Gastroesophageal sphincter (tissue), 4 donors: ENCODE results near the gene COX11. TPM values are rescaled to one million over a fixed set of nuclear protein-coding genes. Genes with fewer than 3 reads are reported as not detected.

Experiments
- ATAC-seq: fragments of 150-250 bp; one replicate; pipeline ENCODE4 v1.9.1; 2016; ENCODE audit warnings: mild to moderate bottlenecking, moderate library complexity
- H3K27ac ChIP-seq, 4 donors: fragments of 200-600 bp; sonication (generic) in 3 of 4; 1 replicate in 3 of 4; 2 replicates in 1 of 4; pipeline ENCODE4 v1.5.1; 2016 to 2019
- H3K27me3 ChIP-seq: fragments of 200-600 bp; sonication (generic); one replicate; pipeline ENCODE4 v1.5.1; 2019
- H3K36me3 ChIP-seq, 2 donors: fragments of 200-600 bp; sonication (generic); one replicate each; pipeline ENCODE4 v1.5.1; 2019; ENCODE audit warnings: control low read depth in 1 of 2
- H3K4me1 ChIP-seq, 3 donors: fragments of 200-600 bp; sonication (generic); 1 replicate in 2 of 3; 2 replicates in 1 of 3; pipeline ENCODE4 v1.5.1; 2016 to 2019; ENCODE audit warnings: control low read depth in 2 of 3
- H3K4me3 ChIP-seq, 2 donors: fragments of 200-600 bp; sonication (generic); one replicate each; pipeline ENCODE4 v1.5.1; 2019; ENCODE audit warnings: mild to moderate bottlenecking in 1 of 2, moderate library complexity in 1 of 2
- H3K9me3 ChIP-seq, 3 donors: fragments of 200-600 bp; sonication (generic); one replicate each; pipeline ENCODE4 v1.5.1; 2017 to 2019; ENCODE audit warnings: control low read depth in 2 of 3
- CTCF ChIP-seq, 4 experiments: fragments of 200-600 bp in 2 of 4; fragments of 450-650 bp in 2 of 4; sonication (generic) in 1 of 4; IDR thresholded peaks; one replicate each; pipeline ENCODE4 v1.5.1; 2017 to 2019; ENCODE audit warnings: antibody characterized with exemption in 4 of 4, mild to moderate bottlenecking in 2 of 4, moderate library complexity in 2 of 4
- EP300 ChIP-seq: sonication (generic); formaldehyde crosslinking; IDR thresholded peaks from one replicate; pipeline ENCODE4 v1.6.1; 2017; ENCODE audit warnings: antibody characterized with exemption, mild to moderate bottlenecking
- POLR2A ChIP-seq, 2 donors: fragments of 450-650 bp; IDR thresholded peaks; one replicate each; pipeline ENCODE4 v1.6.1; 2017; ENCODE audit warnings: antibody characterized with exemption in 2 of 2, mild to moderate bottlenecking in 2 of 2, moderate library complexity in 1 of 2
- POLR2AphosphoS5 ChIP-seq: sonication (generic); formaldehyde crosslinking; IDR thresholded peaks from one replicate; pipeline ENCODE4 v1.6.1; 2017; ENCODE audit warnings: antibody characterized with exemption
- WGBS, 2 donors: methylation state at CpG; one replicate each; pipeline ENCODE4 v1.1.5; 2018; ENCODE audit warnings: low coverage in 1 of 2; 5-methylcytosine and 5-hydroxymethylcytosine counted together
- total RNA-seq, 4 donors: library from RNA; depleted of rRNA; stranded (reverse); fragments of >200 nt; gene quantifications; one replicate each; pipeline ENCODE4 v1.1.0, GENCODE V29; 2016

The COX11 gene
- total RNA-seq, 4 donors from 2014 or later = 71.1 to 115 (median 108) TPM

GRCh38 chr17:54935471-54935870 lies 33.0 kb downstream of the COX11 start:
- no peak overlapping the region for H3K4me3 ChIP-seq
- H3K27ac ChIP-seq = no peak overlapping the region
- H3K9me3 ChIP-seq = no peaks in the 10 kb centered on the region
- peaks cover 0 to 88% of the 10 kb centered on the region in 2 donors for H3K36me3 ChIP-seq
- H3K27me3 ChIP-seq = no peaks in the 10 kb centered on the region
- 87 to 94% methylated on average over 5 of the region's 5 CpGs for WGBS, 2 donors
- H3K4me1 ChIP-seq = no peaks in the 10 kb centered on the region
- TF ChIP-seq POLR2A (IDR thresholded peaks at IDR 0.05) (no peak), EP300 (no peak), POLR2AphosphoS5 (no peak), CTCF (IDR thresholded peaks at IDR 0.05) (no peak)
- no peak for ATAC-seq

GRCh38 chr17:54933921-54934320 lies 34.5 kb downstream of the COX11 start:
- 66 to 89% methylated on average over 3 of the region's 3 CpGs for WGBS, 2 donors

GRCh38 chr17:54932711-54933110 lies 35.7 kb downstream of the COX11 start:
- Histone ChIP-seq H3K4me1 (no peaks in the 10 kb centered on the region), H3K9me3 (no peaks in the 10 kb centered on the region), H3K36me3 (peaks cover 0 to 85% of the 10 kb centered on the region in 2 donors), H3K27me3 (no peaks in the 10 kb centered on the region), H3K4me3 (no peak overlapping the region), H3K27ac (no peak overlapping the region)
- TF ChIP-seq POLR2AphosphoS5 = no peak
- TF ChIP-seq POLR2A (IDR thresholded peaks at IDR 0.05) = no peak
- no peak for TF ChIP-seq EP300
- no peak for TF ChIP-seq CTCF (IDR thresholded peaks at IDR 0.05)
- WGBS, 2 donors = 100% methylated on average over 1 of the region's 1 CpG; no CpG with 5 or more reads in 1 of the 2 donors
- ATAC-seq = no peak

More at GRCh38 chr17:54933921-54934320, 34.5 kb downstream of the COX11 start:
- no peaks in the 10 kb centered on the region for H3K27me3 ChIP-seq
- TF ChIP-seq EP300 = no peak
- no peak for TF ChIP-seq CTCF (IDR thresholded peaks at IDR 0.05)
- no peak for TF ChIP-seq POLR2A (IDR thresholded peaks at IDR 0.05)
- TF ChIP-seq POLR2AphosphoS5 = no peak
- H3K27ac ChIP-seq = no peak overlapping the region
- H3K9me3 ChIP-seq = no peaks in the 10 kb centered on the region
- peaks cover 0 to 85% of the 10 kb centered on the region in 2 donors for H3K36me3 ChIP-seq
- ATAC-seq = no peak
- no peak overlapping the region for H3K4me3 ChIP-seq
- no peaks in the 10 kb centered on the region for H3K4me1 ChIP-seq

GRCh38 chr17:54927525-54927924 lies 40.9 kb downstream of the COX11 start:
- 73 to 79% methylated on average over 3 of the region's 3 CpGs for WGBS, 2 donors
- H3K27me3 ChIP-seq = no peaks in the 10 kb centered on the region
- no peak overlapping the region for H3K4me3 ChIP-seq
- no peaks in the 10 kb centered on the region for H3K4me1 ChIP-seq
- H3K27ac ChIP-seq = no peak overlapping the region
- H3K36me3 ChIP-seq = peaks cover 0 to 56% of the 10 kb centered on the region in 2 donors
- TF ChIP-seq EP300 (no peak), CTCF (IDR thresholded peaks at IDR 0.05) (no peak), POLR2AphosphoS5 (no peak), POLR2A (IDR thresholded peaks at IDR 0.05) (no peak)
- no peaks in the 10 kb centered on the region for H3K9me3 ChIP-seq
- ATAC-seq = no peak

- H3K36me3 ChIP-seq = peaks cover 0 to 47% of the 10 kb centered on the region in 2 donors
- no peak for ATAC-seq
- H3K9me3 ChIP-seq = no peaks in the 10 kb centered on the region
- no peaks in the 10 kb centered on the region for H3K4me1 ChIP-seq
- TF ChIP-seq POLR2AphosphoS5 (no peak), CTCF (IDR thresholded peaks at IDR 0.05) (no peak), EP300 (no peak), POLR2A (IDR thresholded peaks at IDR 0.05) (no peak)
- H3K27me3 ChIP-seq = no peaks in the 10 kb centered on the region
- no peak overlapping the region for H3K27ac ChIP-seq
- 92 to 98% methylated on average over 5 of the region's 5 CpGs for WGBS, 2 donors
- no peak overlapping the region for H3K4me3 ChIP-seq
Measured at GRCh38 chr17:54924405-54924804, 44.0 kb downstream of the COX11 start.
